Measurements from ENCODE around the gene SLC4A4. TPM values are rescaled to one million over a fixed set of nuclear protein-coding genes. Genes with fewer than 3 reads are reported as not detected.

The SLC4A4 gene
- total and polyA plus RNA-seq, 7 donors = 0.24 to 3.3 (median 2.0) TPM

DNA sequence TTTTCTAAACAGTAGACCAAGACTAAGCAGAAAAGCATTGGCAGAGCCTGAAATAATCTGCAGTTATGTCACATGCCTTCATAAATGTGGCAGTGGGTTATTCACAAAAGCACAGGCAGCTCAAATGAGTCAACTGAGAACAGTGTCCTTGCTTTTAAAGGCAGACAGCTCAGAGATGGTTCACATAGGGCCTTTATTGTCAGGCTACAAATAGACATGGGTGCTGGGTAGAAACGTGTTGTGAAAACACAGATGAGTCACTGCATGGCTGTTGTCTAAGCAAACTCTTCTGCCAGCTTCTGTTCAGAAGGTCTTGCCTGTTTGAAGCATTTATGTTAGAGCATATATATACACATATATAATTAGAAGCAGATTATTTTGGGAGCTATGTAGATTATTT is 118.0 kb downstream of the SLC4A4 start:
- Histone ChIP-seq H3K36me3 (ENCODE audit: insufficient read depth in 1 of 2, low read depth in 1 of 2) (no peaks in the 10 kb centered on the region), H3K9me3 (no peaks in the 10 kb centered on the region), H3K4me3 (no peak overlapping the region), H3K4me1 (peaks cover 3% of the 10 kb centered on the region), H3K27me3 (ENCODE audit: insufficient read depth in 3 of 3, low read length in 2 of 3) (no peaks in the 10 kb centered on the region), H3K27ac (no peak overlapping the region)
- intact Hi-C loops (cut with DNase I) = no loop called here
- DNase-seq (no peak), ATAC-seq (peak; percentile 88 to 99 (median 98))
- WGBS, 3 donors = 3 to 31% (median 13%) methylated on average over 1 of the region's 1 CpG
- TF ChIP-seq, protein P1, sequence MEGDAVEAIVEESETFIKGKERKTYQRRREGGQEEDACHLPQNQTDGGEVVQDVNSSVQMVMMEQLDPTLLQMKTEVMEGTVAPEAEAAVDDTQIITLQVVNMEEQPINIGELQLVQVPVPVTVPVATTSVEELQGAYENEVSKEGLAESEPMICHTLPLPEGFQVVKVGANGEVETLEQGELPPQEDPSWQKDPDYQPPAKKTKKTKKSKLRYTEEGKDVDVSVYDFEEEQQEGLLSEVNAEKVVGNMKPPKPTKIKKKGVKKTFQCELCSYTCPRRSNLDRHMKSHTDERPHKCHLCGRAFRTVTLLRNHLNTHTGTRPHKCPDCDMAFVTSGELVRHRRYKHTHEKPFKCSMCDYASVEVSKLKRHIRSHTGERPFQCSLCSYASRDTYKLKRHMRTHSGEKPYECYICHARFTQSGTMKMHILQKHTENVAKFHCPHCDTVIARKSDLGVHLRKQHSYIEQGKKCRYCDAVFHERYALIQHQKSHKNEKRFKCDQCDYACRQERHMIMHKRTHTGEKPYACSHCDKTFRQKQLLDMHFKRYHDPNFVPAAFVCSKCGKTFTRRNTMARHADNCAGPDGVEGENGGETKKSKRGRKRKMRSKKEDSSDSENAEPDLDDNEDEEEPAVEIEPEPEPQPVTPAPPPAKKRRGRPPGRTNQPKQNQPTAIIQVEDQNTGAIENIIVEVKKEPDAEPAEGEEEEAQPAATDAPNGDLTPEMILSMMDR (IDR thresholded peaks at IDR 0.05) = no peak

DNA sequence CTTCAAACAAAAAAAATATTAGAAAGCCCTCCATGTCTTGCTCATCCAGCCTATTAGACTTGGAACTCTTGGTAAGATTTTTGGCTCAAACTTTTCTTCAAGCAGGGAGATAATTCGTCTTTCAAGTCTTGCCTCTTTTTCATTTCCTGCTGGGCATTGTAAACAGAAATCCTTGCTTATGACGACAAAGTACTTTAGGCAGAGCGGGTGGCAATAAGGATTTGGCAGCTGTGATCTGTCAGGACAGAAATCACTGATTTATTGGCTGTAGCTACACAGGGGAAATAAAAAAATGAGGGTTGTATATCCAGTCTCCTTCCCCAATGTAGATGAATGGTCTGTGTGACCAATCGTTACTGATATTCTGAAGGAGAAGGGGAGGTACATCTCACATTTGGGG is 121.6 kb downstream of the SLC4A4 start:
- intact Hi-C loops (cut with DNase I) = no loop called here
- no peak overlapping the region for H3K4me3 ChIP-seq
- TF ChIP-seq, protein P1 (IDR thresholded peaks at IDR 0.05) = no peak

DNA sequence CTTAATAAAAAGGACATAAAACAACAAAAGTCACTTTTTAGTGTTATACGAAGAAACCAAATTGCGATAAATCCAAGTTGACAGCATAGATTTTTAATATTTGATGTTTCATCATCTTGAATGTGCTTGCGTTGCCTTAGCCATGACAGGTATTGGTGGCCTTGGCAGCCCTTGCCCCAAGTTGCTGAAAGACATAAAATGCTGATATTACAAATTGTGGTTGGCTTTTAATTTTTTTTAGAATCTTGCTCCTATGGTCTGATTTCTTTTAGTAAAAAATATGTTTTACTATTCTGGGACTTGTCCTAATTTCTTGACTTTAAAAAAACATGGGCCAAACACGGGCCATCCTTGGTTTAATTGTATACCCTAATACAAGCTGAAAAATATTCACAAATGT is 122.6 kb downstream of the SLC4A4 start:
- no peak overlapping the region for H3K4me3 ChIP-seq
- H3K4me1 ChIP-seq = peaks cover 3% of the 10 kb centered on the region
- WGBS, 3 donors = 94 to 97% (median 96%) methylated on average over 4 of the region's 4 CpGs
- H3K27me3 ChIP-seq (ENCODE audit: insufficient read depth in 3 of 3, low read length in 2 of 3) = no peaks in the 10 kb centered on the region
- intact Hi-C loops (cut with DNase I) = no loop called here
- H3K27ac ChIP-seq = no peak overlapping the region
- DNase-seq (no peak), ATAC-seq (no peak)
- TF ChIP-seq, protein P1 (IDR thresholded peaks at IDR 0.05) = no peak
- H3K9me3 ChIP-seq = no peaks in the 10 kb centered on the region
- H3K36me3 ChIP-seq (ENCODE audit: insufficient read depth in 1 of 2, low read depth in 1 of 2) = no peaks in the 10 kb centered on the region

More for the DNA sequence above, 121.6 kb downstream of the SLC4A4 start:
- no peaks in the 10 kb centered on the region for H3K36me3 ChIP-seq (ENCODE audit: insufficient read depth in 1 of 2, low read depth in 1 of 2)
- H3K27ac ChIP-seq = no peak overlapping the region
- 46 to 60% (median 50%) methylated on average over 4 of the region's 4 CpGs for WGBS, 3 donors
- DNase-seq (no peak), ATAC-seq (no peak)
- no peaks in the 10 kb centered on the region for H3K27me3 ChIP-seq (ENCODE audit: insufficient read depth in 3 of 3, low read length in 2 of 3)
- H3K9me3 ChIP-seq = no peaks in the 10 kb centered on the region
- H3K4me1 ChIP-seq = peaks cover 3% of the 10 kb centered on the region

DNA sequence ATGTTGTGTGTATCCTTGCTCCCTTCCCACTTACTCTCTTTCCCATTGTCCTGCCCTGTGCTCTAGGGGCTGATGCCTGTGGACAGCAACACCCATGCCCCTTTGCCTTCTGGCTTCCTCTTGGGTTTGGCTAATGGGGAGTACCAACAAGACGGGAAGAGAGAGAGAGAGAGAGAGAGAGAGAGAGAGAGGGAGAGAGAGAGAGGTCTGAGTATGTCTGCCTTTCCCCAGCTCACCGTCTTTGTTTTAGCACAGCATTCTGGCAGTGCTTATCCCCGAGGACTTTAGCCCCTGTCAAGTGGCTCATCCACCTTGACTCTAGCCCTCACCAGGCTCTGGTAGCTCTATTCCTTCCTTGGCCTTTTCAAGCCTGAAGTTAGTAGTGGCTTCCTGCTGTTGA is 128.0 kb downstream of the SLC4A4 start:
- DNase-seq = no peak
- no peak for ATAC-seq
- intact Hi-C loops (cut with DNase I) = no loop called here
- WGBS, 3 donors = 78 to 84% (median 79%) methylated on average over 3 of the region's 3 CpGs
- Histone ChIP-seq H3K27ac (no peak overlapping the region), H3K9me3 (no peaks in the 10 kb centered on the region), H3K36me3 (ENCODE audit: insufficient read depth in 1 of 2, low read depth in 1 of 2) (no peaks in the 10 kb centered on the region), H3K4me1 (no peaks in the 10 kb centered on the region), H3K4me3 (no peak overlapping the region), H3K27me3 (ENCODE audit: insufficient read depth in 3 of 3, low read length in 2 of 3) (no peaks in the 10 kb centered on the region)
- TF ChIP-seq, protein P1 (IDR thresholded peaks at IDR 0.05) = no peak

DNA sequence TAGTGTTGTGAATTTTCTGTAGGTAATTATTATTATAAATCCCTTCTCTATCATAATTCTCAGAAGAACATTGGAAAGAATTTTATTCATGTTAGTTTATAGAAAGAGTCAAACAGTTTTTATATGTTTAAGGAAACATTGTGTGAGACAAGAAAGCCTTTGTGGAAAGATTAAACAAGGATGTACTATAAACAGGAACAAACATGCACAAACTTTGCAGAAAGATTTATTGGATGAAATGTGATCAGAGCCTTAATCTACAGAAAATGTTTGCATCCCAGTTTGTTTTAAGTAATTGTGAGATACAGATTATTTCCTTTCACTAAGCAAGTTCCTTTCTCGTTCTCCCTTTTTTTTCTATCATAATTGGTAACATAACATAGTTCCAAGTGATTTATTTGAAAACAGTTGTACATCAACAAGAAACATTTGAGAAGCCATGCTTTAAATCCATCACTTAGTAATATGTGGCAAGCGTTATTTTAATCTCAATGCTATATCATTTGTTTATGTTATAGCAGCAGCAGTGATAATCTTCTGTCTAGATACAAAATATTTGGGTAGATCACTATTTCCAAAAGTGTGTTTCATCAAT is 129.4 kb downstream of the SLC4A4 start:
- Histone ChIP-seq H3K9me3 (no peaks in the 10 kb centered on the region), H3K27ac (no peak overlapping the region), H3K4me3 (no peak overlapping the region), H3K27me3 (ENCODE audit: insufficient read depth in 3 of 3, low read length in 2 of 3) (no peaks in the 10 kb centered on the region), H3K4me1 (no peaks in the 10 kb centered on the region), H3K36me3 (ENCODE audit: insufficient read depth in 1 of 2, low read depth in 1 of 2) (peaks cover 0 to 5% of the 10 kb centered on the region in 2 donors)
- DNase-seq (no peak), ATAC-seq (no peak)
- TF ChIP-seq, protein P1 (IDR thresholded peaks at IDR 0.05) = no peak
- 77 to 85% (median 82%) methylated on average over 2 of the region's 2 CpGs for WGBS, 3 donors
- intact Hi-C loops (cut with DNase I) = no loop called here

Measured in psoas muscle (tissue), 8 donors.